ENCODE results near the gene SNTA1.
"Not testable (repeated sequence)": the region's sequence is repeated elsewhere in the genome, so short reads cannot be mapped to it uniquely, and the experiment has no call there.

Gene SNTA1

DNA sequence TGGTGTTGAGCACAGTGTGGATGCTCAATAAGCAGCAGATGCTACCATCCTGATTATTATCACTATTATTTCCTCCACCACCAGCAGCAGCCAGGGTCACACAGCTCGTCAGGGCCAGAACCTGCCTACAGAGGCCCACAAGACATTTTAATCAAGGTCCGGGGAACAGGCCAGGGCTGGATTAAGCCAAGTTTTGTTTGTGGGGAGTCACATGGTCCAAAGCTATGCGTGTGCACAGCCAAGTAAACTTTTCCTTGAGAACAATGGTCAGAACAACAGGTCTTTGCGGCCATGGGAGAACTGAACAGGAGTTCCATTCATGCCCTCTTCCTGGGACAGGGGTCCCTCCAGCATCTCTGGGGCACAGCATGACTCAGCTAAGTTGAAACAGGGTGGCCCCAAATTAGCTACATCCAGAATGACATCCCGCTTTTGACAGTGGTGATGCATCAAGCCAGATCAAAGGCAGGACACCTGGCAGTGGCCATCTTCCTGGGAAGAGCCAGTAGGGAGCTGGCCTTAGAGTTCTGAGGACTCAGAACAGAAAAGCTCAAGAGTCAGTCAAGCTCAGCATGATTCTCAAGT is 11.7 kb downstream of the SNTA1 start:
- no peak for DNase-seq (ENCODE audit: low read depth in 2 of 2)

GRCh38 chr20:33423875-33424274 is 19.7 kb downstream of the SNTA1 start:
- DNase-seq (ENCODE audit: low read depth in 2 of 2): not testable (repeated sequence)

DNA sequence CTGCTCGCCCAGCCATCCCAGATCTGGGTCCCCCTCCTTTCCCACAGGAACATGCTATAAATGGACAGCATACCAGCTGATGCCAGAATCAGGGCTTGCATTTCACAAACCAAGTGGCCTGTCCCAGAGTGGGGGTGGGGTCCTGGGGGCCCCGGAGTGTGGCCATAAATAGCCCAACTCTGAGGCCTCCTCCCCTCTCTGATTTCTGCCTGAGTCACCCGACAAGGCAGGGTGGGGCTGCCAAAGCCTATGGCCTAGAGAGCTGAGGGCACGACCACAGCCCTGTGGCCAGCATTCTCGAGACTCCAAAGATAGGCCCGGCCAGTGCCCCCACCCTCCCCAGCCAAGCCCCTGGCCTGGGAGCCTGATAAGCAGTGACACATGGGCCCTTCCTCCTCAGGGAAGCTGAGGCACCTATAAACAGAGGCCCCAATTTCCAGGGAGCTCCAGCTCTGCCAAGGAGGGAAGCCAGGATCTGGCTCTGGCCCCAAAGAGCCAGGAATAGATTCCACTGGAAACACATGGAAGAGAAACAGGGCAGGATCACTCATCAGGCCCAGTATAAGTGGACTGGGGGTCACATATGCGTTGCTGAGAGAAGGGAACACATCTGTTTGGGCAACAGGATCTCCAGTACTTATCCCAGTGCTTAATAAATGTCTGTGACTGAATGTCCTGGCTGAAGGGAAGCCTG is 20.3 kb downstream of the SNTA1 start:
- DNase-seq (ENCODE audit: low read depth in 2 of 2): no peak

- DNase-seq (ENCODE audit: low read depth in 2 of 2): no peak
Measured at GRCh38 chr20:33419140-33419974, 24.2 kb downstream of the SNTA1 start.

- no peak for DNase-seq (ENCODE audit: low read depth in 2 of 2)
Measured at GRCh38 chr20:33418033-33418432, 25.5 kb downstream of the SNTA1 start.

- no peak for DNase-seq (ENCODE audit: low read depth in 2 of 2)
Measured at GRCh38 chr20:33415948-33416347, 27.6 kb downstream of the SNTA1 start.

- DNase-seq (ENCODE audit: low read depth in 2 of 2): no peak
Measured at GRCh38 chr20:33412484-33412838, 31.1 kb downstream of the SNTA1 start.

DNA sequence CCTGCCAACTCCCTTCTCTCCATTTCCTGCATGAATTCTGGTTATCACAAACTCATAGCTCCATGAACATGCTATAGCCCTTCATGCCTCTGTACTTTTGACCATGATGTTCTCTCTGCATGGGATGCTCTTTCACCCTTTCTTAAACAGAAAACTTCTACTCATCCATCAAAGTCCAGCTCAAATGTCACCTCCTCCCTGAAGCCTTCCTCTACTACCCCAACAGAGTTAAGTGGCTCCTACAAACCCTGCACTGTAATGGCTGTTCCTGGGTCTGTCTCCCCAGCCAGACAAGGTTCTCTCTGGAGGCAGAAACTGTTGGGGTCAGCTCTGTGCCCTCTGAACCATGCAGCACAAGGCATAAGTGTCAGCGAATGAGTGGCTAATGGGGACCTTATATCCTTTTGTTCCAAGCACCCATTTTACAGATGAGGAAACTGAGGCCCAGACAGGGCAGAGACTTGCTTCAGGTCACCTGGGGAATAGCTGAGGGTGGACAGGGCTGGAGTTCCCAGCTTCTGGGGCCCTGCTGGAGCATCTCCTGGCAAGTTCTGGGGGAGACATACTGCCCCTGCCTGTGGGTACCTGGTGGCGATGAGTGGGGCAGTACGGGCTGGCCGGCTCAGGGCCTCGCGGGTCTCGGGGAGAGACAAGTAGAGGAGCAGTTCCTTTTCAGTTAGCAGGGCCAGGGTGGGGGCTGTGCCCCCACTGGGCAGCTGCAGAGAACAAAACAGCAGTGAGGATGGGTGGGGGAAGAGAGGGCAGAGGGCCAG is 31.7 kb downstream of the SNTA1 start:
- DNase-seq (ENCODE audit: low read depth in 2 of 2): no peak

- DNase-seq (ENCODE audit: low read depth in 2 of 2): no peak
Measured at GRCh38 chr20:33411242-33411641, 32.3 kb downstream of the SNTA1 start.

DNA sequence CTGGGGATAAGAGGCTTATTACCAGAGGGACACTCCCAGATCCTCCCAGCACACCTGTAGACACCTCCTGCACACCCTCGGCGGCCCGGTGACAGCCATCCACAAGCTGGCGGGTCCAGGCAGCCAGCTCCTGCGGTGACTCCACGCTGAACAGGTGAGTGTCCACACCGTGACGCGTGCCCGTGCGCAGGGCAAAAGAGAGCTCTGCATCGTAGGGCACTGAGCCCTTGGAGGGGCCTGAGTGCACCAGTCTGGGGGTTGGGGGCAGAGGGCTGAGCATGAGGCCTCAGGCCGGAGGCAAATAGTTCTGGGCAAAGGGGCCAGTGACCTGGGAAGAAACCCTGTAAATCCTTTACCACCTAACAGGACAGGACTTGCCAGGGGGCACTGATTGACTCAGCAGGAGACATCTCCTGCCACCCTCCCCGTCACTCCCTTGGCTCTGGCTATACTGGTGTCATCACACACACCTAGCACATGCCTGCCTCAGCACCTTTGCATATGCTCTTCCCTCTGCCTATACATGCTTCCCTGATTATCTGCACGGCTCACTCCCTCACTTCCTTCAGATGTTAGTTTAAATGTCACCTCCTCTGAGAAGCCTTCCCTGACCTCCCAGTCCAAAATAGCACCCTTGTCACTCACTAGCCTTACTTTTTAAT is 33.4 kb downstream of the SNTA1 start:
- no peak for DNase-seq (ENCODE audit: low read depth in 2 of 2)

DNA sequence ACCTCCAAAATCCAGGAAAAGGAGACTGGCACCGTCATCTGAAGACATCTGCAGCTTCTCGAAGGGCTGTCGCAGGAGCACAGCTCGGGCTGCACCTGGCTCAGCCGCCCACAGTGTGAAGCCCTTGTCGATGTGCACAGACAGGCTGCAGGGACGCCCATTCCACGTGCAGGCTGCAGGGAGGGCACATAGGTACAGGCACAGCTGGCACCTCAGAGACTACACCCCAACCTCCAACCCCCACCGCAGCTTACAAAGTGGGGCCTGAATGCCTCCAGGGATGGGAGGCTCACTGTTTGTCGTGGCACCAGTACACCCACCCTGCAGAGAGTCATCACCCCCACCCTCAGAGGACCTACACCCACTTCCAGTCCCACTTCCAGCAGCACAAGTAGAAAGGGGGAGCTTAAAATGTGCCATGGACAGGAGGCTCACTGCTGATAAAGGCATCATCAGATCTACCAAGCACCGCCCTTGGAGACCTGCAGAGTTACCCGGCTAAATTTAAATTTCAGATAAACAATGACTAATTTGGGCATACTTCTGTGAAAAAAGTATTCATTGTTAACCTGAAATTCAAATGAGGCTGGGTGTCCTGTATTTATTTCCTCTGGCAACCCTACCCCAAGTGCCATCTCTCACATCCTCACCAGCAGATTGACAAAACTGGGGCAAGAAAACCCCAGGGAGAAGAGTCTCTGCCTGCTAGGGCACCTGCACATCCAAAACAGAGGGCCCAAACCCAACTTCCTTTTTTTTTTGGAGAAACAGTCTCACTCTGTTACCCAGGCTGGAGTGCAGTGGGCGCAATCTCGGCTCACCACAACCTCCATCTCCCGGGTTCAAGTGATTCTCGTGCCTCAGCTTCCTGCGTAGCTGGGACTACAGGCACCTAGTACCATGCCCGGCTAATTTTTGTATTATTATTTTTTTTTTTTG is 34.6 kb downstream of the SNTA1 start:
- DNase-seq (ENCODE audit: low read depth in 2 of 2): no peak

DNA sequence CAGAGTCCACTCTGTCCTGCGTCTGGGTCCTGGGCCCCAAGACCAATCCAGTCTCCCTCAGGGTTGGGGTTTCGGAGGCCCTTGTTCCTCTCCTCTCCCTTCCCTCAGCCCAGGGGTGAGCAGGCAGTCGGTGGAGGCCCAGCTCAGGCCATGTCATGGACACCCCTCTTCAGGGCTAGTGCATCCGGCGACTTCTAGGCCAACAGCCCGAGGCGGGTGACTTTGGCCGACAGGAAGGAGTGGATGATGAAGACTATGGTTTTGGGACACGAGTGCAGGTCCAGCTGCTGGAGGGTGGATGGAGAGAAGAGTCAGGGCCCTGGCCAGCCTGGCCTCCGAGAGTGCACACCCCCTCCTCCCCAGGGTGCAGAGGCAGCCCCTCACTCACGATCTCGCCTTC is 35.2 kb downstream of the SNTA1 start:
- DNase-seq (ENCODE audit: low read depth in 2 of 2): no peak

DNA sequence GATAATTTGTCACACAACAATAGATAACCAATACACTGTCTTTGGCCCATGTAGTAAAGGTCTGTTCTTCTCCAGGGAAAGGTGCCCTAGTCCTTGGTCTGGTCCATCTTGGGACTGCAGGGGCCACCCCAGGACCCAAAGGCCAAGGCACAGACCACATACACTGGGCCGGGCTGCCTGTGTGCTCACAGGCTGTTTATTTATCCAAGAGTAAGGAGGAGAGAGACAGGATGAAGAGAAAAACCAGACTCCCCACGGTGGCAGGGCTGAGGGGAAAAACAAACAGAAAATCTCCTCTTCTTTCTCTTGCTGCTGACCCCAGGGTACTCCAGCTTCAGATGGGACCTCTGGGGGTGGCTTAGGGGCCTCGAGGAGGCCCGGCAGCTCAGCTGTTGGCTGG is 35.8 kb downstream of the SNTA1 start:
- DNase-seq (ENCODE audit: low read depth in 2 of 2): no peak

- no peak for DNase-seq (ENCODE audit: low read depth in 2 of 2)
Measured at GRCh38 chr20:33407251-33407650, 36.3 kb downstream of the SNTA1 start.

DNA sequence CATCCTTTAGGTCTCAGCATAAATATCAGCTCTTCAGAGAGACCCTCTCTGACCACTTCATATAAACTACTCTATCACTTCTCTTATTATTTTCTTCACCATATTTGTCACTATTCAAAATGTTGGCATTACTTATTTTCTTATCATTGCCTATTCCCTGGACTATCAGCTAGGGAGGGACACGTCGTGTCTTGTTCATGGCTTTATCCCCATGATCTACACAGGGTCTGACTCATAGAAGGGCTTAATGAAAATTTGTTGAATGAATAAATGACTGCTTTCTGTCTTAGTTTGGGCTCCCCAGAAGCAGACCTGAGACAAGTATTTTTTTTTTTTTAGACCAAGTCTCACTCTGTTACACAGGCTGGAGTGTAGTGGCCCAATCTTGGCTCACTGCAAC is 39.3 kb downstream of the SNTA1 start:
- no peak for DNase-seq (ENCODE audit: low read depth in 2 of 2)

DNA sequence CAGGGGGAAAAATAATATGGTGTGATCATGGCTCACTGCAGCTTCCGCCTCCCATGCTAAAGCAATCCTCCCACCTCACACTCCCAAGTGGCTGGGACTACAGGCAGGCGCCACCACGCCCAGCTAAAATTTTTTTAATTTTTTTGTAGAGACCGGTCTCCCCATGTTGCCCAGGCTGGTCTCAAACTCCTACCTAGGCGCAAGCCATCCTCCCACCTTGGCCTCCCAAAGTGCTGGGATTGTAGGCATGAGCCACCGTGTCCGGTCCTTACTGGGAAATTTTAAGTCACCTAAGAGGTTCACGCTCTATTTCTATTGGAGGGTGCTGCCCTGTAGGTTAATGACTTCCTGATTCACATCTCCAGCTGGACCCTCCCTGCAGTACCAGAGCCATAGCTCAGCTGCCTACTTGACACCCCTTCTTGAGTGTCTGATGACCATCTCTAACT is 41.6 kb downstream of the SNTA1 start:
- DNase-seq (ENCODE audit: low read depth in 2 of 2): no peak

DNA sequence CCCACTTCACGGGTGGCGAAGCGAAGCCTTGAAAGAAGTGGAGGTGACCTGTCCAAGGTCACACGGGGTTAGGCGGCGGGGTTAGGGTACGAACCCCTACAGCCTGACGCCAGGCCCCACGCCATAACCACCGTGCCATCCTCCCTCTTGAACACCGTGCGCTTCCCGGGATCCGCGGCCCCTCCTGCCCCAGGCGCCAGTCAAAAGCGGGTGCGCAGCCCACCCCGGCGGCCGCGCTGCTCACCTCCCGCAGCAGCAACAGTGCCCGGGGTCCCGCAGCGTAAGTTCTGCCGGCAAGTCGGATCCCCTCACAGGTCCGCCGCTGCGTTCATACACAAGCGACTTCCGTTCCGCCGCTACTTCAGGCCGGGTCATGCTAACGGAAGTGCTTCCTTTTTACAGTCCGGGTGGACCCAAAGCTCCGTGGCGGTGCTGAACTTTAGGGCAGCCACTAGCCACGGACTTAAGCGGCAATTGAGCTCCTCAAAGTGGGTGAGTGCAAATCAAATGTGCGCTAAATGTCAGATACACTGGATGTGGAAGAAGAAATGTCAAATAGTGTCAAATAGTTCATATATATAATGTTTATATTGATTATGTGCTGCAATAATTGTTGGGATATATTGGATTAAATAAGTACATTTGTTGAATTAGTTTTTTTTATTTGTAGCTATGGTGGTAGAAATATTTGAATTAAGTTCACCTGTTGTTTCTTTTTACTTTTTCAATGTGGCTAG is 42.2 kb downstream of the SNTA1 start, which contains the start of gene CDK5RAP1:
Gene CDK5RAP1 (minus strand): TSS at position 336 of the 737 bp plus-strand sequence. CDS start 4,455 bp downstream, outside the sequence.
- peak; percentile 60 to 63 for DNase-seq (ENCODE audit: low read depth in 2 of 2)

GRCh38 chr20:33400812-33401183 is 42.8 kb downstream of the SNTA1 start:
- DNase-seq (ENCODE audit: low read depth in 2 of 2): no peak

DNA sequence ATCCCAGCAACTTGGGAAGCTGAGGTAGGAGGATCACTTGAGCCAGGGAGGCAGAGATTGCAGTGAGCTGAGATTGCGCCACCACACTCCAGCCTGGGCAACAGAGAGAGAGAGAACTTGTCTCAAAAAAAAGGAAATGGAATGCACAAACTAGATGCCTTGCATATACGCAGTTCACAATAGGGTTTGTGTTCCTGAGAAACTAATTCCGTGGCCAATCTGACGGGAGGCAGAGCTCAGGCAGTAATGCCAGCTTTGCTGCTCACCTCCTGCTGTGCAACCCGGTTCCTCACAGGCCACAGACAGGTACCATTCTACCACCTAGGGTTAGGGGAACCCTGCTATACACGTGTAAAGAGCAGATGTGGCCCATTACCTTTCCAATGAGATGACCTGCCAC is 43.6 kb downstream of the SNTA1 start:
- no peak for DNase-seq (ENCODE audit: low read depth in 2 of 2)

- DNase-seq (ENCODE audit: low read depth in 2 of 2): no peak
Measured at GRCh38 chr20:33394718-33395117, 48.8 kb downstream of the SNTA1 start.
